K562 treated with DMSO at 1 percent for 12 hours (cell line): ENCODE measurements around the gene TMEFF1. TPM values are rescaled to one million over a fixed set of nuclear protein-coding genes. Genes with fewer than 3 reads are reported as not detected.

ENCODE experiments used
- total RNA-seq: library from RNA; unstranded; fragments of 300-600 nt; gene quantifications from 2 replicates; pipeline ENCODE4 v1.2.3, GENCODE V29; 2022; ENCODE audit not compliant: insufficient read depth

Gene TMEFF1
- 0.74 TPM in 1 of 2 replicates, not detected in the other for total RNA-seq

GRCh38 chr9:100472788-100473275, at the start of gene TMEFF1:
TMEFF1 (plus strand) TSS chr9:100473149; CDS start chr9:100473545, 396 bp downstream.

GRCh38 chr9:100426530-100427365, 46.2 kb upstream of the TMEFF1 start, which contains the start of gene MSANTD3:
MSANTD3 (plus strand) TSS chr9:100427143; CDS start chr9:100441939, 14,796 bp downstream.

GRCh38 chr9:100577776-100578448, 105.0 kb downstream of the TMEFF1 start, which contains the start of gene CAVIN4:
CAVIN4 (plus strand) TSS chr9:100578079; CDS start chr9:100578144, 65 bp downstream.

Other genes with a start within 250 kb of the TMEFF1 start
- gene TEX10, start 120.2 kb upstream of the TMEFF1 start, total RNA-seq = 10.6 and 23.0 TPM in 2 replicates
- 12.5 and 30.2 TPM in 2 replicates for gene MSANTD3, start 46.0 kb upstream of the TMEFF1 start, total RNA-seq
- not detected in 2 replicates for gene CAVIN4, start 104.9 kb downstream of the TMEFF1 start, total RNA-seq